Testis (tissue), 2 donors: ENCODE data around the gene NAXE.

Experiments used
- POLR2A ChIP-seq: fragments of 450-650 bp; IDR thresholded peaks from one replicate; pipeline ENCODE4 v1.6.1; 2017; ENCODE audit warnings: antibody characterized with exemption, mild to moderate bottlenecking, moderate library complexity
- TF ChIP-seq, protein P1 (sequence below), 3 experiments: fragments of 450-650 bp in 2 of 3; fragments of 200-600 bp in 1 of 3; sonication (generic) in 1 of 3; IDR thresholded peaks; one replicate each; pipeline ENCODE4 v1.5.1; 2016 to 2019; ENCODE audit warnings: antibody characterized with exemption in 3 of 3, mild to moderate bottlenecking in 2 of 3, moderate library complexity in 1 of 3

DNA sequence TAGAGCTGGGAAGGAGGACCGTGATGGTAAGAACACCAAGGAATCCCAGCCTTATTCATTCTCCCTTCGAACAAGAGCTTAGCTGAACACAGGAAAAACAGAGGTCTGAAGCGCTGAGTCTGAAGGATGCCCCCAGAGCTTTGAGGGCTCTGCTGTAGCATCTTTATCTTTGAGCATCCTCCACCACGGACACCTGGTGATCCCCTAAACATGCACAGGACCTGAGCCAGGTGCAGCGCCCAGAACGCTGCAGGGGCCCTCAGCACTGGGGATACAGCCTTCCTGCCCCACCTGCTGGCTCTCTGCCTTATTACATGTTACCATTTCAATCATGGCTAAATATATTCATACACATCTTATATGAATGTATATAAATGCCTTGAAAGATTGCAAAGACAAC, 17.4 kb downstream of the NAXE start:
- TF ChIP-seq, protein P1, sequence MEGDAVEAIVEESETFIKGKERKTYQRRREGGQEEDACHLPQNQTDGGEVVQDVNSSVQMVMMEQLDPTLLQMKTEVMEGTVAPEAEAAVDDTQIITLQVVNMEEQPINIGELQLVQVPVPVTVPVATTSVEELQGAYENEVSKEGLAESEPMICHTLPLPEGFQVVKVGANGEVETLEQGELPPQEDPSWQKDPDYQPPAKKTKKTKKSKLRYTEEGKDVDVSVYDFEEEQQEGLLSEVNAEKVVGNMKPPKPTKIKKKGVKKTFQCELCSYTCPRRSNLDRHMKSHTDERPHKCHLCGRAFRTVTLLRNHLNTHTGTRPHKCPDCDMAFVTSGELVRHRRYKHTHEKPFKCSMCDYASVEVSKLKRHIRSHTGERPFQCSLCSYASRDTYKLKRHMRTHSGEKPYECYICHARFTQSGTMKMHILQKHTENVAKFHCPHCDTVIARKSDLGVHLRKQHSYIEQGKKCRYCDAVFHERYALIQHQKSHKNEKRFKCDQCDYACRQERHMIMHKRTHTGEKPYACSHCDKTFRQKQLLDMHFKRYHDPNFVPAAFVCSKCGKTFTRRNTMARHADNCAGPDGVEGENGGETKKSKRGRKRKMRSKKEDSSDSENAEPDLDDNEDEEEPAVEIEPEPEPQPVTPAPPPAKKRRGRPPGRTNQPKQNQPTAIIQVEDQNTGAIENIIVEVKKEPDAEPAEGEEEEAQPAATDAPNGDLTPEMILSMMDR (IDR thresholded peaks at IDR 0.05), result peak in 2 of 3 experiments; percentile 43 to 50
- no peak for TF ChIP-seq POLR2A
